Measurements from ENCODE around the gene ARRDC5. TPM values are rescaled to one million over a fixed set of nuclear protein-coding genes. Genes with fewer than 3 reads are reported as not detected.

The ARRDC5 gene
- polyA plus RNA-seq, 1 donor (not counting 4 experiments of a cell fraction or from before 2014, with no cell fraction given) = not detected

DNA sequence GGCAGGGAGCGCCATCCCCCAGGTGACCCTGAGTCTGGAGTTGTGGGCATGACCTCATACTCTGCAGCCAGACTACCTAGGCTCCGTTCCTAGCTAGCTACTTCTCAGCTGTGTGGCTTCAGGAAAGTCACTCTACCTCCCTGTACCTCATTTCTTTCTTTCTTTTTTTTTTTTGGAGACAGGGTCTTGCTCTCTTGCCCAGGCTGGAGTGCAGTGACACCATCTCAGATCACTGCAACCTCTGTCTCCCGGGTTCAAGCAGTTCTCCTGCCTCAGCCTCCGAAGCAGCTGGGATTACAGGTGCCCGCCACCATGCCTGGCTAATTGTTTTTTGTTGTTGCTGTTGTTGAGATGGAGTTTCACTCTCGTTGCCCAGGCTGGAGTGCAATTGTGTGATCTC lies 50.2 kb downstream of the ARRDC5 start:
- dilution Hi-C loops (cut with MboI; ENCODE audit: extremely low pct_ligation_motif_present, low sequenced_read_pairs) = no loop called here
- Histone ChIP-seq H3K9me3 (ENCODE audit: control insufficient read depth, low read depth, low read length) (no peaks in the 10 kb centered on the region), H3K9ac (ENCODE audit: control insufficient read depth, extremely low read depth, insufficient read depth, low read length) (no peak overlapping the region), H2AFZ (ENCODE audit: control insufficient read depth, low read length) (no peak overlapping the region), H4K20me1 (ENCODE audit: control insufficient read depth, extremely low read depth, insufficient read depth, low read length) (no peaks in the 10 kb centered on the region), H3K27ac (ENCODE audit: control insufficient read depth, insufficient read depth, low read length) (no peak overlapping the region), H3K4me3 (ENCODE audit: control insufficient read depth in 2 of 3, extremely low read depth in 1 of 3, insufficient read depth in 2 of 3, low read depth in 1 of 3, low read length in 3 of 3) (no peak overlapping the region), H3K4me1 (ENCODE audit: control insufficient read depth, extremely low read depth, insufficient read depth, low read length) (no peaks in the 10 kb centered on the region), H3K79me2 (ENCODE audit: control insufficient read depth, insufficient read depth, low read length) (no peaks in the 10 kb centered on the region), H3K27me3 (ENCODE audit: control insufficient read depth, extremely low read depth, insufficient read depth, low read length) (no peaks in the 10 kb centered on the region), H3K36me3 (ENCODE audit: control insufficient read depth in 2 of 2, extremely low read depth in 1 of 2, insufficient read depth in 2 of 2, low read length in 2 of 2) (peaks cover 19 to 42% of the 10 kb centered on the region in 2 experiments), H3K9me1 (ENCODE audit: control insufficient read depth, extremely low read depth, insufficient read depth, low read length) (no peaks in the 10 kb centered on the region), H3K4me2 (ENCODE audit: control insufficient read depth, extremely low read depth, insufficient read depth, low read depth, low read length) (no peak overlapping the region)
- DNase-seq (ENCODE audit: low read depth, low spot score) (no peak), FAIRE-seq (no peak)
- TF ChIP-seq EZH2 (IDR thresholded peaks at IDR 0.05; ENCODE audit: low read length) (no peak), CTCF (optimal IDR thresholded peaks at IDR 0.05 in 1 of 3, IDR thresholded peaks at IDR 0.05 in 1 of 3, conservative IDR thresholded peaks at IDR 0.05 in 1 of 3; ENCODE audit: extremely low read depth in 1 of 3, insufficient read depth in 2 of 3, low read length in 3 of 3) (no peak)

DNA sequence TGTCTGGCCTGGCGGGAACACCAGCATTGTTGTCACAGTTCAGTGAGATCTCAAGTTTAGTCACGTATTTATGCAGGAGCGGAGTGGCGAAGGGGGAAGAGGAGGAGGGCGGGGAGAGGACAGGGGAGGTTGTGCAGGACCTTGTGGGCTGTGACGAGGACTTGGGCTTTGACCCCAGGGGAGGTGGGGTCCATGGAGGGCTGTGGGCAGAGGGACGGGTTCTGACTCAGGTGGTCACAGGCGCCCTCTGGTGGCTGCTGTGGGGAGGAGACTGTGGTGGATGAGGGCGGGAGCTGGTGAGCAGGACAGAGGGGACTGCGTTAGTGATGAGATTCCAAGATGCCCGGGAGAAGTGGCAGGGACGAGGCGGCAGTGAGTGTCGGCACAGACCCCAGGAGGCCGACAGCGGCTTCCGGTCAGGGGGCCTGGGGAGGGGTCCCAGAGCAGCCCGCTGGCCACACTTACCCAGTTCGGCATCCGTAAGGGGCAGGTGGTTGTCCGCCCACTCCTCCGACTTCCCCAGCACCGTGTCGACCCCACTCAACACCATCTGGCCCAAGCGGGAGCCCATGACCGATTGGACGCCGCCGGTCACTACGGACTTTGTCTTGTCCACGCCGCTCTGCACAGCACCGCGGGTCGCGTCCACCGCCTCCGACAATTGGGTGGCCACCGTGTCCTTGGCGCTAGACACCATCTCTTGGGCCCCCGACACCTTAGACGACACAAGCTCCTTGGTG lies 51.0 kb downstream of the ARRDC5 start:
- no peak for DNase-seq (ENCODE audit: low read depth, low spot score)
- no peak for FAIRE-seq
- H3K79me2 ChIP-seq (ENCODE audit: control insufficient read depth, insufficient read depth, low read length) = no peaks in the 10 kb centered on the region
- H3K27me3 ChIP-seq (ENCODE audit: control insufficient read depth, extremely low read depth, insufficient read depth, low read length) = no peaks in the 10 kb centered on the region
- dilution Hi-C loops (cut with MboI; ENCODE audit: extremely low pct_ligation_motif_present, low sequenced_read_pairs) = no loop called here
- H3K27ac ChIP-seq (ENCODE audit: control insufficient read depth, insufficient read depth, low read length) = no peak overlapping the region
- no peaks in the 10 kb centered on the region for H4K20me1 ChIP-seq (ENCODE audit: control insufficient read depth, extremely low read depth, insufficient read depth, low read length)
- H3K9ac ChIP-seq (ENCODE audit: control insufficient read depth, extremely low read depth, insufficient read depth, low read length) = no peak overlapping the region
- H3K4me3 ChIP-seq (ENCODE audit: control insufficient read depth in 2 of 3, extremely low read depth in 1 of 3, insufficient read depth in 2 of 3, low read depth in 1 of 3, low read length in 3 of 3) = no peak overlapping the region
- H3K9me1 ChIP-seq (ENCODE audit: control insufficient read depth, extremely low read depth, insufficient read depth, low read length) = no peaks in the 10 kb centered on the region
- H3K9me3 ChIP-seq (ENCODE audit: control insufficient read depth, low read depth, low read length) = no peaks in the 10 kb centered on the region
- H3K36me3 ChIP-seq (ENCODE audit: control insufficient read depth in 2 of 2, extremely low read depth in 1 of 2, insufficient read depth in 2 of 2, low read length in 2 of 2) = peaks cover 21 to 40% of the 10 kb centered on the region in 2 experiments
- no peak for TF ChIP-seq EZH2 (IDR thresholded peaks at IDR 0.05; ENCODE audit: low read length)
- peak; percentile 74 to 85 (median 85) for TF ChIP-seq CTCF (optimal IDR thresholded peaks at IDR 0.05 in 1 of 3, IDR thresholded peaks at IDR 0.05 in 1 of 3, conservative IDR thresholded peaks at IDR 0.05 in 1 of 3; ENCODE audit: extremely low read depth in 1 of 3, insufficient read depth in 2 of 3, low read length in 3 of 3)
- no peak overlapping the region for H3K4me2 ChIP-seq (ENCODE audit: control insufficient read depth, extremely low read depth, insufficient read depth, low read depth, low read length)
- no peaks in the 10 kb centered on the region for H3K4me1 ChIP-seq (ENCODE audit: control insufficient read depth, extremely low read depth, insufficient read depth, low read length)
- H2AFZ ChIP-seq (ENCODE audit: control insufficient read depth, low read length) = no peak overlapping the region

Measured in keratinocyte (primary cell).